ENCODE results near the gene SWAP70. TPM values are rescaled to one million over a fixed set of nuclear protein-coding genes. Genes with fewer than 3 reads are reported as not detected.
A peak's percentile ranks its signal among the peaks of the same experiment; 100 is the strongest.

The SWAP70 gene
- total and polyA plus RNA-seq, 2 of the 13 experiments (the other 11 are each of a cell fraction or from before 2014, with no cell fraction given), result 4.6 to 8.7 TPM

DNA sequence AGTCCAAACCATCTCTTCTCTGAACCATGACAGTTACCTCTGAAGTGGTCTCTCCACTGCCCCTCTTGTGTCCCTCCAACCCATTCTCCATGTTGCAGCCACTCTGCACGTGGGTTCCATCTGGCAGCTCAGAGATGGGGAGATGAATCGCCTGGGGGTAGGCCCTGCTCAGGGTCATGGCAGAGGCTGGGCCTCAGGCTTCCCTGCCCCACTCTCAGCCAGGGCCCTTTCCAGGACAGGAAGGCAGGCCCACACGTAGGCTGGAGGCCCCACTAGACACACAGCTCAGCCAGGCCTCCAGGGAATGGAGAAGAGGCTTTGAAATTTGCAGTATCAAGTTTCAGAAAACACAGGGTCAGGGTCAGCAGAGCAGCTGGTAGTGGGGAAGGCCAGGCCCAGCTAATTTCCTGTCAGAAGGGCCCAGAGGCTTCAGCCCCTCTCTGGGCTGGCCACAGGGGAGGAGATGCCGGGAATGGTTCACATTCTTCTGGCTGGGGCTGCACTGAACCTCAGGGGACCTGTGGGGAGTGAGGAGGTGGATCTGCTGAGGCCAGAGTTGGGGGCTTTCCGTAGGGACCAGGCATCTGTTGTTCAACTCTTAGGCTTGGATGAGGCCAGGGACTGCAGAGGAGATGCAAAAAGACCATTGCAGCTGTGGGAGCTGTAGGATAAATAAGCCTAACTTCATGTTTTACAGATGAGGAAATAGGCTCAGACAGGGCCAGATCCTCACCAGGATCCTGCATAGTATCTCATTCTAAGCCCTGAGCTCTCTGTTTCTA, 101.6 kb downstream of the SWAP70 start (continued):
- TF ChIP-seq, protein P1, sequence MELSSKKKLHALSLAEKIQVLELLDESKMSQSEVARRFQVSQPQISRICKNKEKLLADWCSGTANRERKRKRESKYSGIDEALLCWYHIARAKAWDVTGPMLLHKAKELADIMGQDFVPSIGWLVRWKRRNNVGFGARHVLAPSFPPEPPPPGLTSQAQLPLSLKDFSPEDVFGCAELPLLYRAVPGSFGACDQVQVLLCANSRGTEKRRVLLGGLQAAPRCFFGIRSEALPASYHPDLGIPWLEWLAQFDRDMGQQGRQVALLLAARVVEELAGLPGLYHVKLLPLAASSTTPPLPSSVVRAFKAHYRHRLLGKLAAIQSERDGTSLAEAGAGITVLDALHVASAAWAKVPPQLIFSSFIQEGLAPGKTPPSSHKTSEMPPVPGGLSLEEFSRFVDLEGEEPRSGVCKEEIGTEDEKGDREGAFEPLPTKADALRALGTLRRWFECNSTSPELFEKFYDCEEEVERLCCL (CRISPR knock-in tag; IDR thresholded peaks at IDR 0.05; ENCODE audit: borderline replicate concordance), result no peak
- no peak for TF ChIP-seq PCBP2 (optimal IDR thresholded peaks at IDR 0.05; ENCODE audit: low read depth, low read length, poor library complexity, severe bottlenecking)
- TF ChIP-seq FOXJ3 (CRISPR knock-in tag; IDR thresholded peaks at IDR 0.05; ENCODE audit: borderline replicate concordance), result peak; percentile 75; the same call in 1 of the 2 replicates
- TF ChIP-seq, protein P2, sequence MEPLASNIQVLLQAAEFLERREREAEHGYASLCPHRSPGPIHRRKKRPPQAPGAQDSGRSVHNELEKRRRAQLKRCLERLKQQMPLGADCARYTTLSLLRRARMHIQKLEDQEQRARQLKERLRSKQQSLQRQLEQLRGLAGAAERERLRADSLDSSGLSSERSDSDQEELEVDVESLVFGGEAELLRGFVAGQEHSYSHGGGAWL (CRISPR knock-in tag; IDR thresholded peaks at IDR 0.05), result 0 out of 2 replicates have a peak, but pooled peaks have one; percentile 25
- TF ChIP-seq ETV6 (CRISPR knock-in tag; conservative IDR thresholded peaks at IDR 0.05), result no peak
- 0 out of 2 replicates have a peak, but pooled peaks have one; percentile 20 for TF ChIP-seq KLF6 (CRISPR knock-in tag; IDR thresholded peaks at IDR 0.05)
- TF ChIP-seq MTA3 (CRISPR knock-in tag; IDR thresholded peaks at IDR 0.05), result no peak
- peak; percentile 82 for TF ChIP-seq ZNF556 (CRISPR knock-in tag; IDR thresholded peaks at IDR 0.05; ENCODE audit: borderline replicate concordance)
- no peak for TF ChIP-seq EEA1 (CRISPR knock-in tag; IDR thresholded peaks at IDR 0.05; ENCODE audit: borderline replicate concordance)
- TF ChIP-seq ZNF550 (CRISPR knock-in tag; IDR thresholded peaks at IDR 0.05; ENCODE audit: borderline replicate concordance), result no peak
- TF ChIP-seq RFXANK (CRISPR knock-in tag; IDR thresholded peaks at IDR 0.05), result no peak
- TF ChIP-seq ZNF260 (CRISPR knock-in tag; IDR thresholded peaks at IDR 0.05; ENCODE audit: borderline replicate concordance, low read depth), result no peak
- TF ChIP-seq NCOA1 (CRISPR knock-in tag; IDR thresholded peaks at IDR 0.05), result no peak
- no peak for TF ChIP-seq TEAD2 (CRISPR knock-in tag; IDR thresholded peaks at IDR 0.05)
- TF ChIP-seq, protein P3, sequence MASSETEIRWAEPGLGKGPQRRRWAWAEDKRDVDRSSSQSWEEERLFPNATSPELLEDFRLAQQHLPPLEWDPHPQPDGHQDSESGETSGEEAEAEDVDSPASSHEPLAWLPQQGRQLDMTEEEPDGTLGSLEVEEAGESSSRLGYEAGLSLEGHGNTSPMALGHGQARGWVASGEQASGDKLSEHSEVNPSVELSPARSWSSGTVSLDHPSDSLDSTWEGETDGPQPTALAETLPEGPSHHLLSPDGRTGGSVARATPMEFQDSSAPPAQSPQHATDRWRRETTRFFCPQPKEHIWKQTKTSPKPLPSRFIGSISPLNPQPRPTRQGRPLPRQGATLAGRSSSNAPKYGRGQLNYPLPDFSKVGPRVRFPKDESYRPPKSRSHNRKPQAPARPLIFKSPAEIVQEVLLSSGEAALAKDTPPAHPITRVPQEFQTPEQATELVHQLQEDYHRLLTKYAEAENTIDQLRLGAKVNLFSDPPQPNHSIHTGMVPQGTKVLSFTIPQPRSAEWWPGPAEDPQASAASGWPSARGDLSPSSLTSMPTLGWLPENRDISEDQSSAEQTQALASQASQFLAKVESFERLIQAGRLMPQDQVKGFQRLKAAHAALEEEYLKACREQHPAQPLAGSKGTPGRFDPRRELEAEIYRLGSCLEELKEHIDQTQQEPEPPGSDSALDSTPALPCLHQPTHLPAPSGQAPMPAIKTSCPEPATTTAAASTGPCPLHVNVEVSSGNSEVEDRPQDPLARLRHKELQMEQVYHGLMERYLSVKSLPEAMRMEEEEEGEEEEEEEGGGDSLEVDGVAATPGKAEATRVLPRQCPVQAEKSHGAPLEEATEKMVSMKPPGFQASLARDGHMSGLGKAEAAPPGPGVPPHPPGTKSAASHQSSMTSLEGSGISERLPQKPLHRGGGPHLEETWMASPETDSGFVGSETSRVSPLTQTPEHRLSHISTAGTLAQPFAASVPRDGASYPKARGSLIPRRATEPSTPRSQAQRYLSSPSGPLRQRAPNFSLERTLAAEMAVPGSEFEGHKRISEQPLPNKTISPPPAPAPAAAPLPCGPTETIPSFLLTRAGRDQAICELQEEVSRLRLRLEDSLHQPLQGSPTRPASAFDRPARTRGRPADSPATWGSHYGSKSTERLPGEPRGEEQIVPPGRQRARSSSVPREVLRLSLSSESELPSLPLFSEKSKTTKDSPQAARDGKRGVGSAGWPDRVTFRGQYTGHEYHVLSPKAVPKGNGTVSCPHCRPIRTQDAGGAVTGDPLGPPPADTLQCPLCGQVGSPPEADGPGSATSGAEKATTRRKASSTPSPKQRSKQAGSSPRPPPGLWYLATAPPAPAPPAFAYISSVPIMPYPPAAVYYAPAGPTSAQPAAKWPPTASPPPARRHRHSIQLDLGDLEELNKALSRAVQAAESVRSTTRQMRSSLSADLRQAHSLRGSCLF (CRISPR knock-in tag; IDR thresholded peaks at IDR 0.05; ENCODE audit: borderline replicate concordance), result no peak
- TF ChIP-seq NFE2L1 (CRISPR knock-in tag; IDR thresholded peaks at IDR 0.05; ENCODE audit: borderline replicate concordance), result no peak
- TF ChIP-seq PRPF4 (IDR thresholded peaks at IDR 0.05; ENCODE audit: low read depth, low read length, poor library complexity, severe bottlenecking), result no peak
- no peak for TF ChIP-seq MED8 (CRISPR knock-in tag; IDR thresholded peaks at IDR 0.05; ENCODE audit: insufficient replicate concordance)
- TF ChIP-seq KLF9 (CRISPR knock-in tag; IDR thresholded peaks at IDR 0.05; ENCODE audit: low read depth), result 0 out of 2 replicates have a peak, but pooled peaks have one; percentile 61
- TF ChIP-seq, protein P4, sequence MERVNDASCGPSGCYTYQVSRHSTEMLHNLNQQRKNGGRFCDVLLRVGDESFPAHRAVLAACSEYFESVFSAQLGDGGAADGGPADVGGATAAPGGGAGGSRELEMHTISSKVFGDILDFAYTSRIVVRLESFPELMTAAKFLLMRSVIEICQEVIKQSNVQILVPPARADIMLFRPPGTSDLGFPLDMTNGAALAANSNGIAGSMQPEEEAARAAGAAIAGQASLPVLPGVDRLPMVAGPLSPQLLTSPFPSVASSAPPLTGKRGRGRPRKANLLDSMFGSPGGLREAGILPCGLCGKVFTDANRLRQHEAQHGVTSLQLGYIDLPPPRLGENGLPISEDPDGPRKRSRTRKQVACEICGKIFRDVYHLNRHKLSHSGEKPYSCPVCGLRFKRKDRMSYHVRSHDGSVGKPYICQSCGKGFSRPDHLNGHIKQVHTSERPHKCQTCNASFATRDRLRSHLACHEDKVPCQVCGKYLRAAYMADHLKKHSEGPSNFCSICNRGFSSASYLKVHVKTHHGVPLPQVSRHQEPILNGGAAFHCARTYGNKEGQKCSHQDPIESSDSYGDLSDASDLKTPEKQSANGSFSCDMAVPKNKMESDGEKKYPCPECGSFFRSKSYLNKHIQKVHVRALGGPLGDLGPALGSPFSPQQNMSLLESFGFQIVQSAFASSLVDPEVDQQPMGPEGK (CRISPR knock-in tag; IDR thresholded peaks at IDR 0.05), result peak; percentile 82
